Stimulated activated CD8-positive, alpha-beta memory T cell treated with anti-CD3 and anti-CD28 coated beads, Interleukin-15, amount 100 ng/mL, for 1 hour (primary cell): Measurements from ENCODE around the gene DMD.
"Not testable (repeated sequence)": the region's sequence is repeated elsewhere in the genome, so short reads cannot be mapped to it uniquely, and the experiment has no call there.

Experiments used
- DNase-seq: peaks from one replicate; pipeline ENCODE4 v3.0.0-alpha.2; 2020; ENCODE audit warnings: low read depth

The DMD gene

DNA sequence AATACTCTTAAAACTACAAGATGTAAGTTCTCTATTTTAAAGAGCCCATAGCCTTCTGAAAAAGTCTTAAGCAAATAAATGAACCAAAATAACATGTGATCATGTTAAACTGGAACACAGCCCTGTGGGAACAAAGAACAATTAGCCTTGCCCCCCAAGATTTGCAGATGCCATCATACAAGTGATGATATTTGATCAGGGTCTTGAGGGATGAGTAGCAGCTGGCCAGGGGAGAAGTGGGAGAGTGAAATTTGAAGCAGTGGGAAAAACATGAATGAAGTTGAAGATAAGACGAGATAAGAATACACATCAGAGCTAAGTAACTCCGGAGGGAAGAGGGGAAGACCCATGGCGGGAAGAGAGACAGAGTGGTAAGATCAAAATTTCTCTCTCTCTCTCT is 1689.4 kb downstream of the DMD start:
- DNase-seq: no peak

DNA sequence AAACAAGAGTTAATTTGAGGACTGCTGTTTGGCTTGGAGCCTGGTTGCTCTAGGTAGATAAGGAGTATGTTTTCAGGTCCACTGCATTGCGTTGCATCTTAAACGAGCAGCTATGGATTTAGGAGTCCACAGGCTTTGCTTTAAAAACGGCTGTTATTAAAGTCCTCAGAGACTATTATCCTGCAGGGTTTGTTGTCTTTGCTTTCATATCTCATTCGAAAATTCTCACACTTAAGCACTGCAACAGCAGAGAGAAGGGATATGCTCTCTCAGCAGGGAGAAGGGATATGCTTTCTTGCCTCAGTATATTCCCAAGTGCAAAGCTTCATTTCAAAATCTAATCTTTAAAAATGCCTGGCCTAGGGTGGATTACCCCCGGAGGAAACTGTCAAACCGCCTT is 1694.8 kb downstream of the DMD start:
- no peak for DNase-seq

DNA sequence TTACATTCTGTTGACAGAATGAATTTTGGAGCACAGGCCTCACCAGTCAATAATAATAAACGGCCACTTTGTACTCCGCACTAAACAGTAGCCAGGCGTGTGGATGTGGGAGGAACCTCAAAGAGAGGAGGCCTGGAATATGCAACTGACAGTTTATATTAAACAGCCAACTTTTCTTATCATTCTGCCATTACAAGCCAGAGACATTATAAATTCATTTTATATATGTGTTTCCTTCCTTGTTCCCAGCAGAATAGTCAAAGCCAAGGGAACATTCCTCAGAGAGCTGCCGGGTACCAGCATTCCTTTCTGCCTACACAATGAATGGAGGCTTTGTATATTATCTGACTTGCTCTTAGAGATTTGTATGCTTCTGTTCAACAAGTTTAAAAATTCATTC is 1703.0 kb downstream of the DMD start:
- DNase-seq: no peak

DNA sequence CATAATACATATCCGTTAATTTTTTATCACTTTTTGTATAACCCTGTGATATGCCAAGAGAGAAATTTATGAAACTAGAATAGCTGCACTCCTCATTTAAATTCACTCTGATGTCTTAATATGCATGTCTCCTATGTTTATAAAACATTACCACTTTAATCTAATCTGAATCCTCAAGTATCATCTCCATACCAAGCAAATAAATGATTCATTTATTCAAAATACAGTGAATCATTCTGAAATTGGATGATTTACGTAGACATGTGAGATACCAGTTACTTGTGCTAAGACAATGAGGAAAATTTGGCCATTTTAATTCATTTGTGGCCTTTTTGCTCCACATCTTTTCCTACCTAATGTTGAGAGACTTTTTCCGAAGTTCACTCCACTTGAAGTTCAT is 1704.4 kb downstream of the DMD start:
- DNase-seq: no peak

DNA sequence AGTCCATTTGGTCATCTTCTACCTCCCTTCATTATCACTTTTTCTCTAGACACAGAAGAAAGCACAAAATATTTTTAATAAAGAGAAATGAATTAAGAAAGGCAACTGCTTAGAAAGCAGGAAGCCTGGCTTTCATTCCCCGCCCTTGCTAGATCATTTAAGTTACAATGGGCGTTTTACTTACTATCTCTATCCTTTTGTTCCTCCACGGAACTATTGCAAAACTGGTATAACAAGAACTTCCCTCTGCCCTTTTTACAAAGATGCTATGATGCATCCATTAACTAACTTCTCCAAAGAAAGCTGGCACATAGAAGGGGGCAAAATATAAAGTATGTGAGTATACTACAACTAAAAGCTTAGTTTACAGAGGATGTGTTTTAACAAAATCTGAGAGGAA is 1705.0 kb downstream of the DMD start:
- no peak for DNase-seq

DNA sequence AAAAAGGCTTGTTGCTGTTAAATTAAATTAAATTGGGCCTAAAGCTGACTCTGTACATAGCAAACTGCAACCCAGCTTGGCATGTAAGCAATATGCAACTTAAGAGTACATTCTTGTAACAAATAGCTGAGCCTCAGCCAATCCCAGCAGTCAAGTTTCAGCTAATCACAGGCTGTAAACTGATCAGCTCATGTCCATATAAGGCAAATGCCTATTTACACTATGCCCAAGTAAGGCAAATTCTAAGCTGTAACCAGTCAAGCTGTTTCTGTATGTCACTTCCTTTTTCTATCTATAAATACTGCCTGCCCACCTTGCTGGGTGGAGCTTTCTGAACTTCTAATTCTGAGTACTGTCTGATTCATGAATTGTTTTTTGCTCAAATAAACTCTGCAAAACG is 1710.4 kb downstream of the DMD start:
- DNase-seq: no peak

DNA sequence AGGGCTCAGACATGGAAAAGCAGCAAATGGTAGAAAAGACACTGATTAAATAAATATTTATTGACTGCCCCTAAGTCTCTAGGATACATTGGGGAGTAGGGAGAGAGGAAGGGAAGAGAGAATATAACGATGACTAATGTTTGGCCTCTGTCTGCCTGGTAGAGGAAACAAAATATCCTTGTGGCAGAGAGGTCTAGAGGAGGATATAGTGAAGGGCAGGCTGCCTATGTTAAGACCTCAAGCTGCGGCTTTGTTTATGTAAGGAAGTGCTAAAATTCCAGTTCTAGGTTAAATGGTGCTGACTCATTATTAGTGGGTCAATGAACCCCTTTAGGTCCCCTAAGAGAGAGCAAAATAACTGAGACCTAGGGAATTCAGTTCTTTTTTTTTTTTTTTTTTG is 1712.2 kb downstream of the DMD start:
- no peak for DNase-seq

DNA sequence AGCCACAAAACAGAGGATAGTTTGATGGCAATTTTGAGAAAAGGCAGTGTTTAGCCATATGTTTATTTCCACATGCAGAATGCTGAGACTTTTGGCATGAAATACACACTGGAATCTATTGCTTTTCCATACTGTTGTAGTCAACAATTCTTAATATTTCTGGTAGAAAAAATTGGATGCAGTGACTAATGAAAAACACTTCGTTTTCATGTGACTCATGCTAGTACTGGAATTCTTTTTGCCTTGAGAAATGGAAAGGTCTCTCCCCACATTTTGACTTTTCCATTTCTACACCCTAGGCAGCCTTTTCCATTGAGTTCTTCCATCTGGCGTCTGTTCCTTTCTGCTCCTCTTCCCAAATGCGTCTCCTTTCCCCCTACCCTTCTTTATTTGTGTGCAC is 1714.3 kb downstream of the DMD start:
- no peak for DNase-seq

DNA sequence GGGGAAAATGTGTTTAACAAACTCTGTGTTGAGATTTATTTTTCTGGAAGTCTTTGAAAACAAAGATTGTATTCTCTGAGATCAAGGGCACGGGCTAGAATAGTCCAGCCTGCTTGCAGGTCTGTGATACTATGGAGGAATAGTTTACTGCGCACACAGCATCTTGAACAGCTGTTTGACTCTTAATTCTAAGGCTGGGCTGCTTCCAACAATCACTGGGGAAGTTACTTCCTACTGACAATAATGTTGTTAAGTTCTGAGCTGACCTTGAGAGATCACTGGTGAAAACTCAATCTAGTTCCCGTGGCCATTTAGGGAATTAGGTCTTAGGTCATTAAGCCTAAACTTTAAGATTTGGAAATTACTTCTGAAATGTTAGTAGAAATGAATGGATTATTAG is 1723.4 kb downstream of the DMD start:
- no peak for DNase-seq

DNA sequence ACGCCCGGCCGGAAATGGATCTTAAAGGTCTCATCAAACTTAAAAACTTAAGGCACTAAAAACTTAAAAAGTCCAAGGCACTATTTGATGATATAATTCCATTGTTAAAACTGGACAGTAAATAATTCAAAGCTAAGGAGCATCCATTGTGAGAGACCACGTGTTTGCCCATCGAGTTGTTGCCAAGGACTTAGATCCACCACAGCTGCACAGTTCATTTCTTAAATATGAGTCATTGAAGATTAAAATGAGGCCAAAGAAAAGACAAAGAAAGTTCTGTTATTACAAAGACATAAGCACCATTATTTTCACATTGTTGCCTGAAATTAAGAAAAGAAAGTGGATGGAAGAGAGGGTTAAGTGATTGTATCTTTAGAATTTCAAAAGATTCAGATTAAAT is 1728.0 kb downstream of the DMD start:
- DNase-seq: no peak

DNA sequence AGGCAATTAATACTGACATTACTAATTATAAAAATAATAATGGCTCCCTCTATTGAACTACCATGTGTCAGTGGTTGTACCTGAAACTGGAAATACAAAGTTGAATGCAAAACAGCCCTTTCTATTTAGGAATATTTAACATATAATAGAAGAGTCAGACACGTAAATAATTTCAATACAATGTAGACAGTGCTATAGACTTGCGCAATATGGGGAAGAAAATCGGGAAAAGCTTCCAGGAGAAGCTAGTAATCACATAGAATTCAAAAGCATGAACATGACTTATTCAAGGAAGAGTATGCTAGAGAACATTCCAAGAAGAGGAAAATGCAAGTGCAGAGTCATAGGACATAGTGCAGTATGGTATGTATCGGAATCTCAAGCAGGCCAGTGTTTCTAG is 1730.7 kb downstream of the DMD start:
- no peak for DNase-seq

DNA sequence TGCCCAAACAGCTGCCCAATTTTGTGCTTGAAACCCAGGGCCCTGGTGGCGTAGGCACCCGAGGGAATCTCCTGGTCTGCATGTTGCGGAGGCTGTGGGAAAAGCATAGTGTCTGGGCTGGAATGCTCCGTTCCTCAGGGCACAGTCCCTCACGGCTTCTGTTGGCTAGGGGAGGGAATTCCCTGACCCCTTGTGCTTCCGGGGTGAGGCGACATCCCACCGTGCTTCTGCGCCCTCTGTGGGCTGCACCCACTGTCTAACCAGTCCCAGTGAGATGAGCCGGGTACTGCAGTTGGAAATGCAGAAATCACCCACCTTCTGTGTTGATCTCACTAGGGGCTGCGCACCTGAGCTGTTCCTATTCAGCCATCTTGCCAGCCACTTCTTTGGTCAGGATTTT is 1740.1 kb downstream of the DMD start:
- no peak for DNase-seq

DNA sequence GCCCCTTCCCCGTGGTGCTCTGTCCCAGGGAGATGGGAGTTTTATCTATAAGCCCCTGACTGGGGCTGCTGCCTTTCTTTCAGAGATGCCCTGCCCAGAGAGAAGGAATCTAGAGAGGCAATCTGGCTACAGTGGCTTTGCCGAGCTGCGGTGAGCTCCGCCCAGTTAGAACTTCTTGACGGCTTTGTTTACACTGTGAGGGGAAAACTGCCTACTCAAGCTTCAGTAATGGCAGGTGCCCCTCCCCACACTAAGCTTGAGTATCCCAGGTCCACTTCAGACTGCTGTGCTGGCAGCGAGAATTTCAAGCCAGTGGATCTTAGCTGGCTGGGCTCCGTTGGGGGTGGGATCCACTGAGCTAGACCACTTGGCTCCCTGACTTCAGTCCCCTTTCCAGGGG is 1740.6 kb downstream of the DMD start:
- not testable (repeated sequence) for DNase-seq

DNA sequence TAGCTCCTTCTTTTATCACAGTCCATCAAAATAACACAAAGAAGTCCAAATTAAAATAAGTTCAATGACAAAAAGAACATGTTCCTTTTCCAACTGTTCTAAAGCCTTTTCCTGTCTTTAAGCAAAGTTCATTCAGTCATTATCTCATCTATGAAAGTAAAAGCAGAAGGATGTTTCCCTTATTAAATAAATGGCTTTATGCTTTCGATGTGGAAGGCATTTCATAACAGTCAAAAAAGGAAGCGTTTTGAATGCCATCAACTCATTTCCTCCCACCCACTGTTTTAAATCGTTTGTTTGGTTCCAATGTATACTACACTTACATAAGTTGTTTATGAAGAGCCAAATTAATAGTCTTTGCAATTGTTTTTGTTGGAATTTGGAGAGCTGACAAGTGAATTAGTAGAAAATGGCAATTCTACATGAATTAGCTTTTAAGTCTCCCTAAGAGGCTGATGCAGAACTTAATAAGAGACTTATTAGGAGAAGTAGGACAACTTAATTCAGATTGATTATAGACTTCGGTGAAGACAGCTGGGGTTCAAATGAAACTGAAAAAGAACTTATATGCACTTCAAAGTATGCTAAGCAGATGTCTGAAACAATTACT is 1746.9 kb downstream of the DMD start:
- DNase-seq: no peak

DNA sequence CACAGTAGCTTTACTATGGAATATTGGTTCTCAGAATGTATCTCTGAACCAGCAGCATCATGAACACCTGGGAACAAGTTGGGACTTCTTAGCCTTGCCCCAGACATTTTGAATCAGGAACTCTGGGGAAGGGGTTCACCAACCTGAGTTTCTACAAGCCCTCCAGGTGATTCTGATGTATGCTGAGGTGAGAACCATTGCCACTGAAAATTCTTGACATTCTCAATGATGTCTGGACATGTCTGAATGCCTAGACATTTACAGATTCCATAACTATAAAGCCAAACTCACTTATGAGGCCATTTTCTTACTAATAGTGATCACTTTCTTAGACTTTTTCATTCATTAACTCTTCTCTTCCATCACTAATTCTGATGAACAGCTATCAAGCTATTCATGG is 1750.1 kb downstream of the DMD start:
- no peak for DNase-seq

DNA sequence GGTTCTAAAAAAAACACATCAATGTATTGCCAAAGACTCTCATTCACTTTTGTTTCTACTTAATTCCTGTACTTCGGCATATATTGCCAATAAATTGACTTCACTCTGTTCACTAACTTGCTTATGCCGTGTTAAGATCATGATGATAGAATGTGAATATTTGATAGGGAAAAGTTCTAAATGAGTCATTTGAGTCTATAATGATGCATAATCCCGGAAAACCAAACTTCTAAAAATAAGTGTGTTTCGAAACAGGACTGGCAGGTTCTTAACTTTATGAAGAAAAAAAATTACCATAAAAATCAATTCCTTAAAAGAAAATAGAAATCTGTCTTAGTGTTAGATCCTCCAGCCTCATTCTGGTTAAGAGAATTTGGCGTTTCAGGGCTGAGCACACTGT is 1752.0 kb downstream of the DMD start:
- no peak for DNase-seq

DNA sequence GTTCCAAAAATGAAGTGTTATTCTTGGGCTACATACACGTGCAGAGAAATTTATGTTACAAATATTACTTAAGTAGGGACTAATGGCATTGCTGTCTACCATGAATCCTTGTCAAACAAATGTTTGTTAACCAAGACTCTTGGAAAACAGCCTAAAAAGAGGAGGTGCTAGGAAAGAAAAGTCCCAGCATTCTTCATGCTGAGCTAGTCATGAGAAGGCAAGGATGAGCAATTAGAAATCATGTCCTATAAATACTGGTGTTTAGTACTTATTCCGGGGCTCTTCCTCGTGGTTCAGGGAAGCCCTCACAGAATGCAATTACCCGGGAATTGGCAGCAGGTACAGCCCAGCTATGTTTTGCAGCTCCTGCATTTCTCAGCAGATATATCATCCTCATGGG is 1761.4 kb downstream of the DMD start:
- DNase-seq: no peak

DNA sequence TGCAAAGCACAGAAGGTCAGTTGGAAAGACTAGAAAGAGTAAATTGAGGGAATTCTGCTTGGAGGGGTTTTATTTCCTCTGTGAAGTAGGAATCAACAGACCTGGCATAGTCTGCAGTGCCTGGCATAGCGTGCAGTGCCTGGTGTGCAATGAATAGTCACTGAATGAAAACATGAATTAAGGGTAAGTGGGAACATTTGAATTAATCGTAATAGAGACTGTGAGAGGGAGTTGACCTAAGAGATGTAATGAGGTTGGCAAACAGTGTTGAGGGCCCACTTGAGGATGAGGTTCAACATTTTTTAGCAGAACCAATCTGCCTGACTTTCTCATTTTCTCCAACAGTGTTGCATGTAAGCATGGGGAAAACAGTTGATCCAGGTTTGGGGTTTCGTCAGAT is 1762.3 kb downstream of the DMD start:
- no peak for DNase-seq

DNA sequence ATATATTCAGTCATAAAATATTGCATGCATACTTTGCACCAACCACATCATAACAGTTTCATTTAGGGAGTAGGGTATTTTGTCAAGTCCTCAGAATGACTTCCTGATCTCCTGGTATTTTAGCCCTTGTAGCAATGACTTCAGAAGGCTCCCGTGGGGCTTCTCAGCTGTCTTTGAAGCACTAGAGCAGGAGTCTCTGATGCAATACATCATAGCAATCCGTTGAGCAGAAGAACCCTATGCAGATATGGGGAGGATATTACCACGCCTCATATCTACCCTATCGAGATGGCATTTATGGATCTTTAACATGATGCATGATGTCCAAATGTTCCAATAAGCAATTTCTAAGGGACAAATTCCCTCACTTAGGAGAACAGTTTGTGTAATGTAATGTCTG is 1765.8 kb downstream of the DMD start:
- no peak for DNase-seq

DNA sequence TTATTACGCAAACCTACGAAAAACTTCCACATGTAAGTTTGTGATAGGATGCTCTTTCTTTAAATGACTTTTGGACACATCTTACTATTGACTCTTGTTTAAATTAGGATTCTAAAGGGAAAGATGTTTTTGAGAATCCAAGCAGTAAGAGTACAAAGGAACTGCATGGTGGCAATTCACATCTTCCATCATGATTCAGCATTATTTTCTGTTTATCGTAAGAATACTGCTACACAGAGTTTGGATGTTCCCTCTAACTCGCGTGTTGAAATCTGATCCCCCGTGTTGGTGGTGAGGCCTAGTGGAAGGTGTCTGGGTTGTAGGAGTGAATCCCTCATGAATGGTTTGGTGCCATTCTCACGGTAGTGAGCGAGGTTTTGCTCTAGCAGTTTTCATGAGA is 1767.7 kb downstream of the DMD start:
- DNase-seq: no peak

DNA sequence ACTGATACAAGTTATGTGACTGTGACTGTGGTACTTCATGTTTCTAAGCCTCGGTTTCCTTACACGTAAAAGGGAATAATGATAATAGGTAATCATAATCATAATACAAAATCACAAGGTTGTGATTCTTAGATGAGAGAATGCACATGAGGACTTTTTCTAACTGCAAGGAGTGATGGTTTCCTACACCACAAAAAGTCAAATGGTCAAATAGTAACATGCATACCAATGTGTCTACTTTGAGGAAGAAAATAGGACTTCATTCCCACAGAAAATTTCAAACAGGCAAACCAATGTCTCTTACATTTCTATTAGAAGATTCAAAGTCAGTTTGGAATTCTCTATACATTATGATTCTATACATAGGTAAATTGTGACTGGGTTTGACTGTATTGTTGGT is 1770.8 kb downstream of the DMD start:
- DNase-seq: no peak

DNA sequence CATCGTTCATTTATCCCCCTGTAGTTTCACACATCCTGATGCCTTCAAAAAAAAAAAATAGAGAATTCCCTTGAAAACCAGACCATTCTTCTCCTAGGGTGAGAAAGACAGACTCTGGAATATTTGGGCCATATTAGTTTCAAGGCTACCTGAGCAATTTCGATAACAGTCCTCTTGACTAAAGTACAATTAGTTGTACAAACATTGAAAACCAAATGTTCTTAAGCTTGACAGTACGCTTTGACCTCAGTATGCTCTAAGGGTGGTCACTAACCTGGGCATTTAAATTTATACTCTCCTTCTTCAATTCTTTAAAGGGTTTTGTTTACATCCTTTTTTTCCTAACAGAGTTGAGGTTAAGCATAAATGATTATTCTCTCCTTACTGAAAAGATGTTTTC is 1774.9 kb downstream of the DMD start:
- no peak for DNase-seq

DNA sequence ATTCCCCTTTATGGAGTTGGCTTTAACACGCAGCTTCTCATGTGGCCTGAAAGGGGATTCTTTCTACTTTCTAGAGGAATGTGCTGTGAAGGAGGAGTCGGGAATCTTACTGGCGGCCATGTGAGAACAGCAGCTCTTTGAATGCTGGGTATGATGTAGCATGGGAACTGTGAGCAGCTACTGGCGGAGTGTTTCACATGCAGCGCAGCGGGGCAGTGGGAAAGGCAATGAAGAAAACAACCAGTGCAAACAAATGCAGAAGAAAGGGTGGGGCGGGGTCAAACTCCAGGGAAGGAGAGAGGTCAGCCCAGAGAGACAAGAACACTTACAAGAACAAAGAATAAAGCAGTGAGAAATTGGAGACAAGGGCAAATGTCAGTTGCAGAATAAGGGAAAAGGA is 1775.8 kb downstream of the DMD start:
- no peak for DNase-seq

DNA sequence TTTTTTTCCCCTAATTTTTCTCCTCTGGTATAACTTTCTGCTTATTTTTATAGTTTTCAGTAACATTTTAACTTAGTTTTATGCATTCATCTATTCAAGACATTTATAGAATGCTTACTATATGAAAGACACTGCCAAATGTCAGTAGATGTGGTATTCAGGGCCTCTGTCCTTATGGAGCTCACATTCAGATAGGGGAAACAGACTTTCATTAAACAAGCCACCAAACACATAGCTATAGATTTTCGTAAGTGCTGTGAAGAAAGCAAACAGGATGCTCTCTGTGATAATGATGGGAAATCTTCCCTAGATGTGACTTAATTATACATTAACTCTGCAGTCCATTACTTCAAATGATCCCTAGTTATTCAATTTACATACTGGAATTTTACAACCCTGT is 1777.5 kb downstream of the DMD start:
- DNase-seq: no peak

DNA sequence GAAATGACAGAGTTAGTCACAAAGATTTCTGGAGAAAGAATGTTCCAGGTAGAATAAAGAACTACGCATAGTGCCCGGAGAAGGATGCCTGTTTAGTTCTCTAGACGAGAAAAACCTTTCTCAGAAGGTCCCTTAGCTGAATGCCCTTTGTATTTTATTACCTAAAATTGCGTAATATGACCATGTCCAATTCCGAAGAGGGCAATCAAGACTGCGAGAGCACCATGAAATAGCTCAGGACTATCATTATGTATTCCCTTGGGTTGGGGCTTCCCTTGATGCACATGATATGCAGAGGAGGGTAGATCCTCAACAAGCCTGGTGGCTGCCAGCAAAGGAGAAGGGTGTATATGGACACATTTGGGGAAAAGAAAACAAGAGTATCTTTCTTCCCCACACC is 1781.4 kb downstream of the DMD start:
- no peak for DNase-seq
